Activated gamma-delta T cell (primary cell): Measurements from ENCODE around the gene PKD1L1.
"Not testable (repeated sequence)": the region's sequence is repeated elsewhere in the genome, so short reads cannot be mapped to it uniquely, and the experiment has no call there.

Source experiments
- DNase-seq: peaks from one replicate; lab custom pipeline; 2025; lab: John Stamatoyannopoulos, UW

PKD1L1 gene

DNA sequence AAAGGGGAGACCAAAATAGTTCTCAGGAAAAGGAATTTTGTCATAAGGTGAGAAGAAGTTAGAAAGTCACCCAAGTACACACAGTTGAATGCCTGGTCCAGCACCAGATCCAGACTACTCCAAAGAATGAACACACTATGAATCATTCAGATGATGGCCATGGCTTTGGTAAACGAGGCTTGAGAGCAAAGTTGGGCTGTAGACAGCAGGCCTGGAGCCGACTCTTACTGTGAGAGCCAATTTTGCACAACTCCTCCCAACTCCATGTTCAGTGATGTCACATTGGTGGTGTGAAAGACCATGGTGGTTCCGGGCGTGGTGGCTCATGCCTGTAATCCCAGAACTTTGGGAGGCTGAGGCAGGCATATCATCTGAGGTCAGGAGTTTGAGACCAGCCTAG, 131.6 kb downstream of the PKD1L1 start:
- no peak for DNase-seq

DNA sequence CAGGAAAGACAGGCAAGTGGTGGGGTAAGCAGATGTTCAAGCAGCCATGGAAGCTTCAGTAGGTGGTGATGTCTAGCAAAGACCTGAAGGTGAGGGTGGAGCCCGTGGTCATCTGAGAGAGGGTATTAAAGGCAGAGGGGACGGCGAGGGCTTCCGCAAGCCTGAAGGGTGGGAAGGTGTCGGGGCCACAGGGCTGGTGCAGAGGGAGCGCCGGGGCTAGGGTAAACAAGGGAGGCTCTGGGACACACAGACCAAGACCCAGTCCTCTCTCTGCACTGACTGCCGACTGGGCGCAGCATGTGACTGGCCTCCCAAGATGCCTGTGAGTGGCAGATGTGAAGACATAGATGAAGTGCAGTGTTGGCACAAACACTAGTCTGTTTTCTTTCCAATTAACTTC, 132.4 kb downstream of the PKD1L1 start:
- DNase-seq = no peak

DNA sequence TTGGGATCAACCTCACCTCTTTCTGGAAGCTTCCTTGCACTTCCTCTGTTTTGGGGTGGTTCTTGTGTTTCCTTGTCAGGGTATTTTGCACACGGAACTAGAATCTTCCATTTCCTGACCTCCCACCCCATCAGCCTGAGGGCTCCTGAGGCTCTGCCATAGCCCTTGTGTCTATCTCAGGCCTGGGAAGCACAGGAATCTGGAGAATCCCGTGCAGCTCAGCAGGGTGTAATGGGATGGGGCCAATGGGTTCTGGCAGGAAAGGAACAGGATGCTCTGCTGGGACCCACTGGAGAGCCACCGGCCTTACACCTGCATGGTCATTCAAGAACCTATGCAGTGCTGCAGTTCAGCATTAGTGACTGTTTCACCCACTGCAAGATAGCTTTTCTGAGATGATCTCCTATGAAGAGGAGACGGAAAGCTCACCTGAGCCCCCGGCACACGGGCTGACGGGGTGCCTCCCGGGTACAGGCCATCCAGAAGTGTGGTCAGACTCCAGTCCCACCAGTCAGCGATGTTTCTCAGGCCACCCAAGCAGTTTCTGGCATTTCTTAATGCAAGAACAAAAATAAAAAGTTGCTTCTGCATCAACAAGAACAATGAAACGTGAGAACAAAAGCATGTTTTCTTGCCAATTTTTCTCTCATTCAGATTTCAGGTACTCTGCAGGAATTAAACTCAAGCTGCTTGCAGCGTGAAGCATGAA, 133.2 kb downstream of the PKD1L1 start:
- no peak for DNase-seq

GRCh38 chr7:47813620-47814260, 134.5 kb downstream of the PKD1L1 start:
- DNase-seq = no peak

- DNase-seq = no peak
Observed at GRCh38 chr7:47812429-47813136, 135.7 kb downstream of the PKD1L1 start.

- DNase-seq = no peak
Observed at GRCh38 chr7:47811632-47812380, 136.5 kb downstream of the PKD1L1 start.

DNA sequence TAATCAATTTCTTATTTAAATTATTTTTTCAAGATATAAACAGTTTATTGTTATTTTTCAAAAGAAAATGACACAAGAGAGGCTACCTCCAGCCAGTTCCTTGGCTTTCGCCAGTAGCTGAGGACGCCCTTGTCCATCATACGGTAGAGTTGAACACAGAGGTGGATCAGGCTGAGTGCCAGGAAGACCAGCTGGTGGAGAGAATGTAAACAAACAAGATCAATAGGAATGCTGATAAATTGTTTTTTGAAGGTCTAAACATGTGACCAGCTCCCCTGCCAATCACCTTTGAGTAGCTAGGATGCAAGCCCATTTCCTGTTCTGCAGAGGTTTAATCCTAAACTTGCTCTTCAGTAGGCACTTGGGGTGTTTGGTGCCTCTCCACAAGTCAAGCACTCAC, 138.9 kb downstream of the PKD1L1 start:
- DNase-seq = no peak

GRCh38 chr7:47808321-47808720, 139.9 kb downstream of the PKD1L1 start:
- no peak for DNase-seq

DNA sequence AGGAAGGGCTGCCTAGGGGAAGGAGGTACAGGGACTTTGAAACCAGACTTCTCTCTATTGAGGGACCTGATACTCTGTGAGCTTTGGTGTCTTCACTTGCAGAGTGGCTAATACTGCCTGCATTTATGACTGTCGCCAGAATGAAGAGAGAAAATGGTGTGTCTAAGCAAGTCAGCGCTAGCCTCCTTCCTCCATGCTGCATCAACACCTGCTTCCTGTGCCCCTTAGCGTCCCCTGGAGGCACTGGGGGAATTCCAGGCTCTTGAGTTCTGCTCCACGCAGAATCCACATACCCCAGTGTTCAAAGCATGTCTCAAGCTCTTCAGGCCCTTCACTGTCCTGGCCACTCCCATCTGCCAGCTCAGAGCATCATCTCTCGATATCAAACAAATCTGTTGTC, 140.5 kb downstream of the PKD1L1 start:
- no peak for DNase-seq

GRCh38 chr7:47807126-47807525, 141.1 kb downstream of the PKD1L1 start:
- DNase-seq = no peak

DNA sequence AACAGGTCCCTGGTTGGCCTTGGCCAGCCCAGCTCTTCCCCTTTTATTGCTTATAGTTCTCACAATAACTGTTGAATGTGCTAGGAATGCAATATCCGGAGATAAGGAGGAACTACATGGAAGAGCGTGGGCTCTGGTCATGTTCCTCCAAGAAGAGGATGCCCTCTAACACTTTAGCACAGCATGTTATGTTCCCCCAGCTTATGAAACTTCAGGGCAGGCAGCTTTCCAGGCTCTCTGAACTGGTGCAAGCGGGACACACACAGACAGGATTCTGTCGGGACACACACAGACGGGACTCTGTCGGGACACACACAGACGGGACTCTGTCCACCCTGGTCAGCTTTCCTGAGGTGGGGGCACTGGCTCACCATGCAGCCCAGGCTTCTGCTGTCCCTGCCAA, 141.6 kb downstream of the PKD1L1 start:
- no peak for DNase-seq

DNA sequence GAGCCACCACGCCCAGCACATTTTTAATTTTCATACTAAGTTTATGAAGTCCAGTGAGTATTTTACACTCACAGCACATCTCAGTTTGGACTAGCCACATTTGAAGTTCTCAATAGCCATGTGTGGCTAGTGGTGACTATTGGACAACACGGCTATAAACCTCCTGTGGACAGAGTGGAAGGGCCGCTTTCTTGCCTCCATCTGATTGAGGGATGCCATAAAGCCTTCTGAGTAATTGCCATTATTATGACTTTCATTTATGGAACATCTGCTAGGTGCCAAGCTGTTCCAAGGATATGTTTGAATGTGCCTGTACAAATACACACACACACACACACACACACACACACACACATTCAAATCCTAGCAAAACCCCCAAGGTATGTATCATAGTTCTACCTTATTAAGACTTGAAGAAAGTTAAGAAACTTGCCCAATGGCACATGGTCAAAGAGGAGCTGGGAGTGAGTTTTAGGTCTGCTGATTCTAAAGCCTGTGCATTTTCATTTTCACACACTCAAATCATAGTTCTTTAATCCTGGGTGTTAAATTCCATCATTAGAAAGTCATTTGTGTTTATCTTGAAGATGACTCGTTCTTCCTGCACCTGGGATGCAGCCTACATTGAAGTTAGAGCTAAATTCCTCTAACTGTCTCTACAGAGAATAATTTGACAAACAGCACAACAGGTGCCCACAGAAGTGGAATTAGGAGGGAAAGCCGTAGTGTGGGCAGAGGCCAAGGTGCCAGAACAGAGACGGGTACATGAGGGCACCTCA, 143.3 kb downstream of the PKD1L1 start:
- DNase-seq = no peak

DNA sequence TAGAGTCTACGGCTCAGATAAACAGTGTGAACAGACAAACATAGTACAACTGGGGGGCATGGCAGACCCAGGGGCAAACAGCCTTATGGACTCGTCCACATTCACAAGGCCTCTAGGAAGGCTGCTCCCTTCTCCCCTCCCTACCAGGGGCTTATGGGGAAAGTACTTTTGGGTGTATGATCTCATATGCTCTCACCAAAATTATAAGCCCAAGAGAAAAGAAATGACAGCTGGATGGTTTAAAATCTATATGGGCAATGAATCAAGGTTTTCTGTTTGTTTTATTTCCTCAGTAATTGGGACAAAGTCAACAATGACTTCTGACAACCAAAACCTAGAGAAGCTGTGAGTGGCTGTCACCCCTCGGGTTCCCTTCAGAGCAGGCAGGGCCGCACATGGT, 144.4 kb downstream of the PKD1L1 start:
- DNase-seq = no peak

- no peak for DNase-seq
Observed at GRCh38 chr7:47803025-47803424, 145.2 kb downstream of the PKD1L1 start.

- no peak for DNase-seq
Observed at GRCh38 chr7:47801423-47801822, 146.8 kb downstream of the PKD1L1 start.

GRCh38 chr7:47799524-47799923, 148.7 kb downstream of the PKD1L1 start:
- no peak for DNase-seq

GRCh38 chr7:47796347-47796746, 151.9 kb downstream of the PKD1L1 start:
- DNase-seq = no peak

DNA sequence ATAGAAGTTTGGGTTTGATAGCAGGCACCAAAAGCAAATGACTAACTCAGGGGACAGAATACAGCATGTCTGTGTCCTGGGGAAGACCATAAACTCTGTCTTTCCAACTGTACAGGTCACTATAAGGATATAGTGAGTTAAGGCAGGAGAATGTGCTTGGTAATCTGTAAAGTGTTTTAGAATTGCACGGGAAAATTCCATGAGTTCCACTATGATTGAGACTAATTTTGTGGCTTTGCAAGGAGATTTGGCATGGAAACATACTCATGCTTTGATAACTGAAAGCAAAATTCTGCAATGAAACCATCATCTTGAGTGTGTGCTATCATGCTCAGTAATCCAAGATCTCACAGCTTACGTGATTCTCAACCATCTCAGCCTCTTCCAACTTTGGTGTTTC, 152.6 kb downstream of the PKD1L1 start:
- DNase-seq = no peak

- DNase-seq = not testable (repeated sequence)
Observed at GRCh38 chr7:47795126-47795525, 153.1 kb downstream of the PKD1L1 start.

DNA sequence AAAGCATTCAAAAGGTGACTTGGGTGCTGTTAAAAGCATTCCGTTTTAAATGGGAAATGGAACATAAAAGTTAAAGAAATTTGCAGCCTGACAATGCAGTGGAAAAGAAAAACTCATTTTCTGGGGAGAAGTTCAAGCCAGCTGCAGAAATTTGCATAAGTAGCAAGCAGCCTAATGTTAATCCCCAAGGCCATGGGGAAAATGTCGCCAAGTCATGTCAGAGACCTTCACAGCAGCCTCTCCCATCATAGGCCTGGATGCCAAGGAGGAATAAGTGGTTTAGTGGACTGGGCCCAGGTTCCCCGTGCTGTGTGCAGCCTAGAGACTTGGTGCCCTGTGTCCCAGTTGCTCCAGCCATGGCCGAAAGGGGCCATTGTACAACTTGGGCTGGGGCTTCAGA, 154.2 kb downstream of the PKD1L1 start:
- no peak for DNase-seq

DNA sequence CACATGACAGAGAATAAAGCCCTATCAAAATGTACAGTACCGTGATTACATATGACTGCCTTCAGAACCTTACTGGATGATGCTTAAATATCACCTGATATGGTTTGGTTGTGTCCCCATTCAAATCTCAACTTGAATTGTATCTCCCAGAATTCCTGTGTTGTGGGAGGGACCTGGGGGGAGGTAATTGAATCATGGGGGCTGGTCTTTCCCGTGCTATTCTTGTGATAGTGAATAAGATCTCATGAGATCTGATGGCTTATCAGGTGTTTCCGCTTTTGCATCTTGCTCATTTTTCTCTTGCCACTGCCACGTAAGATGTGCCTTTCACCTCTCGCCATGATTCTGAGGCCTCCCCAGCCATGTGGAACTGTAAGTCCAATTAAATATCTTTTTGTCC, 155.1 kb downstream of the PKD1L1 start:
- not testable (repeated sequence) for DNase-seq
